H1 (cell line): Measurements from ENCODE around the gene MAN2A1. TPM values are rescaled to one million over a fixed set of nuclear protein-coding genes. Genes with fewer than 3 reads are reported as not detected.

ENCODE experiments used
- BRCA1 ChIP-seq: IDR thresholded peaks from 2 replicates; pipeline ENCODE4 v1.6.1; 2012; ENCODE audit warnings: low read depth, low read length, improper control_type of control experiment
- CBX5 ChIP-seq: fragments of 300-800, 300-1000 bp; sonication (generic); IDR thresholded peaks from 2 replicates; pipeline ENCODE4 v1.7.1; 2016; ENCODE audit warnings: antibody characterized with exemption, low read length, low read depth
- FOSL1 ChIP-seq: IDR thresholded peaks from 2 replicates; pipeline ENCODE4 v1.6.1; 2011; ENCODE audit warnings: mild to moderate bottlenecking, low read depth, low read length, moderate library complexity; ENCODE audit not compliant: insufficient read depth
- GABPA ChIP-seq: IDR thresholded peaks from 2 replicates; pipeline ENCODE4 v1.6.1; 2011; ENCODE audit warnings: mild to moderate bottlenecking, low read length, moderate library complexity, borderline replicate concordance; ENCODE audit not compliant: insufficient read depth
- PHF8 ChIP-seq: fragments of 200-600 bp; sonication (generic); conservative IDR thresholded peaks from 2 replicates; pipeline ENCODE4 v1.7.1; 2012; ENCODE audit warnings: low read depth, mild to moderate bottlenecking, inconsistent platforms, low read length, moderate library complexity
- polyA plus RNA-seq, 7 experiments: library from polyadenylated mRNA; depleted of rRNA in 3 of 7; stranded (reverse) in 5 of 7; unstranded in 2 of 7; fragments of >200 nt in 5 of 7; fragments of 200-250 nt in 2 of 7; gene quantifications; 1 replicate in 5 of 7; 2 replicates in 1 of 7; 4 replicates in 1 of 7; pipeline versions ENCODE4 v1.2.1 to v1.2.3, GENCODE V29; 2011 to 2013; ENCODE audit warnings: missing spikeins in 2 of 7, mixed read lengths in 2 of 7
- total RNA-seq: library from RNA; stranded (reverse); fragmentation: NEBNext Ultra II Directional; extraction: Animal tissue kit (Norgen Biotek cat#: 25700); gene quantifications from 2 replicates; pipeline ENCODE4 v1.2.1, GENCODE V29; 2021

MAN2A1 gene
- total and polyA plus RNA-seq, 2 of the 8 experiments (the other 6 are each of a cell fraction or from before 2014, with no cell fraction given): 29.1 to 102 TPM

DNA sequence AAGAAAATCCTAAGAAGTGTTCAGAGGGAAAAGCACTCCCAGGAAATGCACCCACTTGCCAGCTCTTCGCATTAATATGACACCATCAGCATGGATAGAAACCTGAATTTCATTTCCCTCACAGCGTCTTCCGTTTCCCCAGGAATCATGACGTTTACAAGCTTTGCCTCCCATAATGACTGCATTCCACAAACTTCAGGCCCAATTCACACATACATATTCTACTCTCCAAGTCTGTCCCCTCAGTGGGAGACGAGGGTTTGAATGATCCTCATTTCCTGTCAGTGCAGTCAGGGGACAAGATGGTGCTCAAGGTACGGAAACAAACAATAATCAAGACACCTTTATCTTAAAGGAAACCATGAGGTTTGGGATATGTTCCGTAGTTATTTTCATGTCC lies 44.9 kb upstream of the MAN2A1 start (continued):
- TF ChIP-seq GABPA (no peak), PHF8 (no peak), BRCA1 (no peak), CBX5 (no peak), FOSL1 (no peak)
